Transverse colon (tissue), 4 donors: ENCODE results near the gene HEATR9.

Experiments used
- POLR2A ChIP-seq: fragments of 450-650 bp; IDR thresholded peaks from one replicate; pipeline ENCODE4 v1.6.1; 2016; ENCODE audit warnings: antibody characterized with exemption, mild to moderate bottlenecking, moderate library complexity
- POLR2AphosphoS5 ChIP-seq, 3 donors: sonication (generic); formaldehyde crosslinking; IDR thresholded peaks; one replicate each; pipeline ENCODE4 v1.6.1; 2016; ENCODE audit warnings: antibody characterized with exemption in 3 of 3
- TF ChIP-seq, protein P1 (sequence below), 5 experiments: fragments of 200-600 bp in 3 of 5; fragments of 450-650 bp in 2 of 5; sonication (generic) in 3 of 5; IDR thresholded peaks; 1 replicate in 2 of 5; 2 replicates in 3 of 5; pipeline ENCODE4 v1.5.1; 2016 to 2017; ENCODE audit warnings: antibody characterized with exemption in 5 of 5, inconsistent platforms in 3 of 5, mild to moderate bottlenecking in 2 of 5, moderate library complexity in 1 of 5

DNA sequence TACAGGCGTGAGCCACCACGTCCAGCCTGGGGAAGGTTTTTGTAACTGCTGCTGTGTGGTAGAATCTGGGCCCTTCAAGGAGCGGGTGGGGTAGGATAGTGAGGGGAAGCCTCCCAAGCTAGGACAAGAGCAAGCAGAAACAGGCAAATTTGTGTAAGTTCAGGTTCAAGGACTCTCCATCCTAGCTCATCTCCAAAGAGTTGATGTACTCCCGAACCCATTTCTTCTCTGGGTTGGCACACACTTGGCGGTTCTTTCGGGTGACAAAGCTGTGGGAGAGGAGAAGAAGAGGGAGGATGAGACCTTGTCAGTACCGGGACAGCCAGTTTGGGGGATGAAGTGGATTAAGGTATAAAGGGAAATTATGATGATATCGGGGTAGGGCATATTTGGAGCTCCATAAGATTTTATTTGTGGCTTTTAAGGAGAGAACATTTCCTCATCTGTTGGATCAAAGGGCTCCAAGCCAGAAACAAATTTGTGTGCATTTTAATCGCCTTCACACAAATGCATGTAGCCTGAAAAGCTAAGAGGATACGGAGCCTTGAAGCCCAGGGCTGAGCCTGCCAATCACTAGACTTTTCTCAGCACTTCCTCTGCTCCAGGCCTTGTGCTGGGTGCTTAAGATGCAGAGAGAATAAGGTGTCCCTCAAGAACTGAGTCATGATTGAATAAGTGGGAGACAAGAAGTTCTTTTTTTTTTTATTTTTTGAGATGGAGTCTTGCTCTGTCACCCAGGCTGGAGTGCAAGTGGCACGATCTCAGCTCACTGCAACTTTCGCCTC lies 3.7 kb upstream of the HEATR9 start:
- TF ChIP-seq, protein P1, sequence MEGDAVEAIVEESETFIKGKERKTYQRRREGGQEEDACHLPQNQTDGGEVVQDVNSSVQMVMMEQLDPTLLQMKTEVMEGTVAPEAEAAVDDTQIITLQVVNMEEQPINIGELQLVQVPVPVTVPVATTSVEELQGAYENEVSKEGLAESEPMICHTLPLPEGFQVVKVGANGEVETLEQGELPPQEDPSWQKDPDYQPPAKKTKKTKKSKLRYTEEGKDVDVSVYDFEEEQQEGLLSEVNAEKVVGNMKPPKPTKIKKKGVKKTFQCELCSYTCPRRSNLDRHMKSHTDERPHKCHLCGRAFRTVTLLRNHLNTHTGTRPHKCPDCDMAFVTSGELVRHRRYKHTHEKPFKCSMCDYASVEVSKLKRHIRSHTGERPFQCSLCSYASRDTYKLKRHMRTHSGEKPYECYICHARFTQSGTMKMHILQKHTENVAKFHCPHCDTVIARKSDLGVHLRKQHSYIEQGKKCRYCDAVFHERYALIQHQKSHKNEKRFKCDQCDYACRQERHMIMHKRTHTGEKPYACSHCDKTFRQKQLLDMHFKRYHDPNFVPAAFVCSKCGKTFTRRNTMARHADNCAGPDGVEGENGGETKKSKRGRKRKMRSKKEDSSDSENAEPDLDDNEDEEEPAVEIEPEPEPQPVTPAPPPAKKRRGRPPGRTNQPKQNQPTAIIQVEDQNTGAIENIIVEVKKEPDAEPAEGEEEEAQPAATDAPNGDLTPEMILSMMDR (IDR thresholded peaks at IDR 0.05): no peak
- TF ChIP-seq POLR2A (no peak), POLR2AphosphoS5 (IDR thresholded peaks at IDR 0.05) (no peak)
